Bronchial epithelial cell (primary cell): ENCODE results near the gene DUSP23. TPM values are rescaled to one million over a fixed set of nuclear protein-coding genes. Genes with fewer than 3 reads are reported as not detected.

Experiments
- DNase-seq: peaks from one replicate; pipeline ENCODE4 v3.0.0-alpha.2; 2010; ENCODE audit warnings: low read depth
- FAIRE-seq: peaks from 2 replicates; lab custom pipeline; 2011; peaks lifted over from hg19 to GRCh38; lab: Jason Lieb, UNC
- H3K27me3 ChIP-seq: 2 replicates; pipeline ENCODE4 v1.5.1; 2011; ENCODE audit warnings: low read length; ENCODE audit not compliant: control insufficient read depth, insufficient read depth
- H3K36me3 ChIP-seq: 2 replicates; pipeline ENCODE4 v1.5.1; 2011; ENCODE audit warnings: low read length; ENCODE audit not compliant: control insufficient read depth, insufficient read depth
- H3K4me3 ChIP-seq: 2 replicates; pipeline ENCODE4 v1.5.1; 2011; ENCODE audit warnings: mild to moderate bottlenecking, low read depth, low read length, control low read depth
- CTCF ChIP-seq: IDR thresholded peaks from 2 replicates; pipeline ENCODE4 v1.5.1; 2011; ENCODE audit warnings: mild to moderate bottlenecking, moderate library complexity, low read length, control low read depth, inconsistent platforms; ENCODE audit not compliant: insufficient read depth, severe bottlenecking
- total RNA-seq: library from RNA; depleted of rRNA; stranded (reverse); fragments of >200 nt; gene quantifications from 2 replicates; pipeline ENCODE4 v1.2.1, GENCODE V29; 2014

The DUSP23 gene
- total RNA-seq, 1 donor from 2014 or later: 72.7 TPM

- H3K27me3 ChIP-seq: no peaks in the 10 kb centered on the region
- DNase-seq (no peak), FAIRE-seq (no peak)
- peak; percentile 69 for TF ChIP-seq CTCF
- no peaks in the 10 kb centered on the region for H3K36me3 ChIP-seq
- H3K4me3 ChIP-seq: no peak overlapping the region
Observed at GRCh38 chr1:159829273-159829634, 48.5 kb downstream of the DUSP23 start.

GRCh38 chr1:159829822-159830465 lies 49.2 kb downstream of the DUSP23 start:
- Histone ChIP-seq H3K27me3 (no peaks in the 10 kb centered on the region), H3K4me3 (no peak overlapping the region), H3K36me3 (no peaks in the 10 kb centered on the region)
- TF ChIP-seq CTCF: no peak
- peak; percentile 19 for DNase-seq
- no peak for FAIRE-seq

GRCh38 chr1:159830722-159831121 lies 50.0 kb downstream of the DUSP23 start:
- no peaks in the 10 kb centered on the region for H3K27me3 ChIP-seq
- no peak for FAIRE-seq
- DNase-seq: no peak
- no peaks in the 10 kb centered on the region for H3K36me3 ChIP-seq
- TF ChIP-seq CTCF: no peak
- H3K4me3 ChIP-seq: no peak overlapping the region

- Histone ChIP-seq H3K36me3 (no peaks in the 10 kb centered on the region), H3K27me3 (no peaks in the 10 kb centered on the region), H3K4me3 (no peak overlapping the region)
- FAIRE-seq (no peak), DNase-seq (no peak)
- no peak for TF ChIP-seq CTCF
Observed at GRCh38 chr1:159831412-159832141, 50.8 kb downstream of the DUSP23 start.

Other genes with a start within 250 kb of the DUSP23 start
- not detected in 2 replicates for gene OR10J5, start 245.0 kb upstream of the DUSP23 start, total RNA-seq
- gene APCS, start 193.1 kb upstream of the DUSP23 start, total RNA-seq: not detected in 2 replicates
- gene CRP, start 66.4 kb upstream of the DUSP23 start, total RNA-seq: not detected in 2 replicates
- gene FCRL6, start 21.4 kb downstream of the DUSP23 start, total RNA-seq: 0.13 TPM in 1 of 2 replicates, not detected in the other
- not detected in 2 replicates for gene SLAMF8, start 45.9 kb downstream of the DUSP23 start, total RNA-seq
- gene VSIG8, start 81.7 kb downstream of the DUSP23 start, total RNA-seq: not detected in 2 replicates
- gene CFAP45, start 119.2 kb downstream of the DUSP23 start, total RNA-seq: 0.53 and 0.90 TPM in 2 replicates
- gene TAGLN2, start 144.5 kb downstream of the DUSP23 start, total RNA-seq: 265 and 283 TPM in 2 replicates
- 6.3 and 16.8 TPM in 2 replicates for gene IGSF9, start 164.7 kb downstream of the DUSP23 start, total RNA-seq
- gene SLAMF9, start 173.3 kb downstream of the DUSP23 start, total RNA-seq: 10.0 and 16.6 TPM in 2 replicates